HCT116 (cell line): ENCODE results near the gene RNF141. TPM values are rescaled to one million over a fixed set of nuclear protein-coding genes. Genes with fewer than 3 reads are reported as not detected.

ENCODE experiments used
- ATAC-seq: fragments of 200-7000 bp; cut with Tn5 transposase; 2 replicates; pipeline ENCODE4 v1.9.1; 2020; ENCODE audit warnings: mild to moderate bottlenecking, moderate library complexity
- BruUV-seq: library from RNA; stranded (reverse); fragments of 400-500 nt; replicated peaks from 2 replicates; lab custom pipeline; 2021; lab: Mats Ljungman, UMichigan
- CTCF ChIA-PET: fragments of 300-600 bp; sonication (Branson Sonifier 250); formaldehyde crosslinking; loops from one replicate; lab custom pipeline; 2021; ENCODE audit warnings: antibody characterized with exemption; lab: Charles Lee
- POLR2A ChIA-PET: fragments of 300-600, 350-600 bp; sonication (Branson Sonifier 250); formaldehyde crosslinking; loops from one replicate; lab custom pipeline; 2021; ENCODE audit warnings: antibody characterized with exemption; lab: Charles Lee
- RAD21 ChIA-PET, 2 experiments: fragments of 300-600 bp; sonication (Branson Sonifier 250); formaldehyde crosslinking; loops; one replicate each; lab custom pipeline; 2023; ENCODE audit warnings: low total read pairs in 2 of 2; ENCODE audit not compliant: uncharacterized antibody in 2 of 2, unreplicated experiment in 2 of 2, low non-redundant PET in 1 of 2; lab: Charles Lee
- DNase-seq: peaks from one replicate; pipeline ENCODE4 v3.0.0-alpha.2; 2010; ENCODE audit warnings: low read depth, low spot score
- H2AFZ ChIP-seq: fragments of 200-600 bp; shearing (Covaris generic), sonication (generic); 2 replicates; pipeline ENCODE4 v1.6.1; 2017; ENCODE audit warnings: low read depth, mixed run types, mixed read lengths, antibody characterized with exemption, low read length; ENCODE audit not compliant: poor library complexity, severe bottlenecking
- H3K27ac ChIP-seq: 2 replicates; pipeline ENCODE4 v1.5.1; 2012; ENCODE audit warnings: low read depth, low read length
- H3K27me3 ChIP-seq: fragments of 200-600 bp; sonication (generic); 2 replicates; pipeline ENCODE4 v1.6.1; 2016; ENCODE audit warnings: mixed run types, low read length, mixed read lengths; ENCODE audit not compliant: insufficient read depth
- H3K36me3 ChIP-seq, 2 experiments: fragments of 200-500 bp in 1 of 2; fragments of 200-600 bp in 1 of 2; sonication (Bioruptor generic) in 1 of 2; sonication (generic) in 1 of 2; 2 replicates each; pipeline versions ENCODE4 v1.5.1 to v1.6.1; 2014 to 2016; ENCODE audit warnings: low read length in 2 of 2, inconsistent platforms in 1 of 2, mixed read lengths in 1 of 2, mixed run types in 1 of 2; ENCODE audit not compliant: insufficient read depth in 2 of 2, control insufficient read depth in 1 of 2
- H3K4me1 ChIP-seq, 2 experiments: fragments of 200-600 bp in 1 of 2; sonication (generic) in 1 of 2; 2 replicates each; pipeline versions ENCODE4 v1.5.1 to v1.6.1; 2012 to 2017; ENCODE audit warnings: low read length in 2 of 2, inconsistent platforms in 1 of 2, mild to moderate bottlenecking in 1 of 2, mixed read lengths in 1 of 2, mixed run types in 1 of 2, moderate library complexity in 1 of 2; ENCODE audit not compliant: insufficient read depth in 2 of 2, control insufficient read depth in 1 of 2
- H3K4me2 ChIP-seq: fragments of 200-600 bp; sonication (generic); 2 replicates; pipeline ENCODE4 v1.6.1; 2017; ENCODE audit warnings: mixed run types, low read length, mixed read lengths
- H3K4me3 ChIP-seq, 2 experiments: fragments of 200-600 bp in 1 of 2; sonication (generic) in 1 of 2; replicated peaks in 1 of 2; 2 replicates each; pipeline ENCODE4 v1.5.1; 2011 to 2016; ENCODE audit warnings: low read length in 2 of 2, control low read depth in 1 of 2, low read depth in 1 of 2, mild to moderate bottlenecking in 1 of 2, mixed read lengths in 1 of 2, mixed run types in 1 of 2
- H3K79me2 ChIP-seq: fragments of 200-600 bp; sonication (generic); 2 replicates; pipeline ENCODE4 v1.6.1; 2017; ENCODE audit warnings: mild to moderate bottlenecking, mixed run types, low read length, moderate library complexity, mixed read lengths; ENCODE audit not compliant: insufficient read depth
- H3K9ac ChIP-seq: fragments of 200-600 bp; sonication (generic); 2 replicates; pipeline ENCODE4 v1.6.1; 2016; ENCODE audit warnings: low read length, mixed read lengths
- H3K9me2 ChIP-seq: fragments of 200-600 bp; sonication (generic), shearing (Covaris generic); 2 replicates; pipeline ENCODE4 v1.6.1; 2017; ENCODE audit warnings: mixed run types, mild to moderate bottlenecking, moderate library complexity; ENCODE audit not compliant: insufficient read depth
- H3K9me3 ChIP-seq, 2 experiments: fragments of 200-500 bp in 1 of 2; fragments of 200-600 bp in 1 of 2; sonication (Bioruptor generic) in 1 of 2; sonication (generic) in 1 of 2; 2 replicates each; pipeline ENCODE4 v1.6.1; 2014 to 2017; ENCODE audit warnings: low read length in 2 of 2, mixed read lengths in 2 of 2, inconsistent platforms in 1 of 2, low read depth in 1 of 2, mild to moderate bottlenecking in 1 of 2, mixed run types in 1 of 2, moderate library complexity in 1 of 2; ENCODE audit not compliant: control insufficient read depth in 1 of 2, insufficient read depth in 1 of 2
- H4K20me1 ChIP-seq: fragments of 200-600 bp; sonication (generic), shearing (Covaris generic); 2 replicates; pipeline ENCODE4 v1.6.1; 2017; ENCODE audit warnings: mixed run types, mild to moderate bottlenecking, moderate library complexity; ENCODE audit not compliant: insufficient read depth
- ATF3 ChIP-seq: IDR thresholded peaks from 2 replicates; pipeline ENCODE4 v1.6.1; 2012
- CBX3 ChIP-seq: IDR thresholded peaks from 2 replicates; pipeline ENCODE4 v1.6.1; 2012; ENCODE audit warnings: low read depth
- EGR1 ChIP-seq: IDR thresholded peaks from 2 replicates; pipeline ENCODE4 v1.6.1; 2012; ENCODE audit warnings: low read depth
- ELF1 ChIP-seq: IDR thresholded peaks from 2 replicates; pipeline ENCODE4 v1.6.1; 2012; ENCODE audit warnings: low read depth, borderline replicate concordance
- EZH2 ChIP-seq: fragments of 200-600 bp; sonication (generic); IDR thresholded peaks from 2 replicates; pipeline ENCODE4 v1.6.1; 2017; ENCODE audit warnings: antibody characterized with exemption, mixed run types
- MAX ChIP-seq: IDR thresholded peaks from 2 replicates; pipeline ENCODE4 v1.6.1; 2012
- POLR2A ChIP-seq: IDR thresholded peaks from 2 replicates; pipeline ENCODE4 v1.7.0; 2011; ENCODE audit warnings: borderline replicate concordance; ENCODE audit not compliant: insufficient read depth, insufficient read length; ENCODE audit errors: extremely low read depth
- POLR2AphosphoS5 ChIP-seq: IDR thresholded peaks from 2 replicates; pipeline ENCODE4 v1.6.1; 2011; ENCODE audit warnings: mild to moderate bottlenecking, low read depth, low read length, moderate library complexity
- RAD21 ChIP-seq: IDR thresholded peaks from 2 replicates; pipeline ENCODE4 v1.6.1; 2012; ENCODE audit warnings: low read depth, mild to moderate bottlenecking
- SIN3A ChIP-seq: IDR thresholded peaks from 2 replicates; pipeline ENCODE4 v1.6.1; 2012; ENCODE audit warnings: low read depth
- SP1 ChIP-seq: IDR thresholded peaks from 2 replicates; pipeline ENCODE4 v1.6.1; 2012; ENCODE audit warnings: low read depth
- SRF ChIP-seq: IDR thresholded peaks from 2 replicates; pipeline ENCODE4 v1.6.1; 2012; ENCODE audit warnings: low read depth
- TCF7L2 ChIP-seq: IDR thresholded peaks from 2 replicates; pipeline ENCODE4 v1.7.0; 2011; ENCODE audit warnings: borderline replicate concordance, inconsistent platforms; ENCODE audit not compliant: insufficient read depth, insufficient read length; ENCODE audit errors: extremely low read depth
- YY1 ChIP-seq: IDR thresholded peaks from 2 replicates; pipeline ENCODE4 v1.6.1; 2011; ENCODE audit warnings: low read length, low read depth, moderate library complexity, mild to moderate bottlenecking; ENCODE audit not compliant: insufficient replicate concordance; ENCODE audit errors: extremely low read depth
- ZBTB33 ChIP-seq: IDR thresholded peaks from 2 replicates; pipeline ENCODE4 v1.6.1; 2011; ENCODE audit warnings: mild to moderate bottlenecking, low read length, moderate library complexity; ENCODE audit not compliant: insufficient replicate concordance; ENCODE audit errors: extremely low read depth
- ZFX ChIP-seq: fragments of 450-650 bp; IDR thresholded peaks from 2 replicates; pipeline ENCODE4 v1.6.1; 2017
- ZNF274 ChIP-seq: fragments of 200-500 bp; sonication (Bioruptor generic); IDR thresholded peaks from 2 replicates; pipeline ENCODE4 v1.6.1; 2014; ENCODE audit warnings: mild to moderate bottlenecking, low read depth, low read length, inconsistent platforms
- intact Hi-C: fragments of 100-400 bp; cut with micrococcal nuclease; formaldehyde crosslinking; loops from 2 replicates; pipeline ENCODE4 v1.10.0; 2022
- total RNA-seq: library from RNA; stranded (reverse); gene quantifications from one replicate; pipeline ENCODE4 v1.2.1, GENCODE V29; 2021; ENCODE audit not compliant: unreplicated experiment
- TF ChIP-seq, protein P1 (sequence below): IDR thresholded peaks from 2 replicates; pipeline ENCODE4 v1.6.1; 2012; ENCODE audit warnings: low read depth

RNF141 gene
- total RNA-seq, 1 experiment from 2014 or later = 133 TPM

GRCh38 chr11:10565493-10565892 is 24.5 kb upstream of the RNF141 start (continued):
- TF ChIP-seq TCF7L2 (no peak), POLR2A (no peak), SP1 (no peak), EGR1 (no peak), POLR2AphosphoS5 (no peak), SRF (no peak), ATF3 (no peak)

GRCh38 chr11:10564696-10565318 is 23.8 kb upstream of the RNF141 start:
- Histone ChIP-seq H3K36me3 (no peaks in the 10 kb centered on the region), H3K27ac (no peak overlapping the region), H3K9me2 (no peaks in the 10 kb centered on the region), H3K27me3 (no peaks in the 10 kb centered on the region), H3K4me2 (no peak overlapping the region), H2AFZ (no peak overlapping the region), H4K20me1 (no peaks in the 10 kb centered on the region), H3K9ac (no peak overlapping the region; the same call in 1 of the 2 replicates), H3K4me1 (peaks cover 13 to 59% of the 10 kb centered on the region in 2 experiments), H3K79me2 (no peaks in the 10 kb centered on the region), H3K4me3 (no peak overlapping the region), H3K9me3 (no peaks in the 10 kb centered on the region)
- ChIA-PET POLR2A (no interaction called here), CTCF (interaction anchor here (0.9 kb wide), 1 partner anchor 159 kb away, joined by 3 read pairs; no protein-coding TSS in a partner anchor), RAD21 (no interaction called here)
- ATAC-seq (0 out of 2 replicates have a peak, but pooled peaks have one; percentile 30), DNase-seq (no peak)
- intact Hi-C loops = no loop called here
- BruUV-seq = no TSS peak
- TF ChIP-seq EZH2 = no peak
- TF ChIP-seq SIN3A = no peak
- TF ChIP-seq ELF1 = no peak
- TF ChIP-seq SP1 = peak; percentile 17; the same call in 1 of the 2 replicates
- no peak for TF ChIP-seq MAX
- no peak for TF ChIP-seq ZBTB33
- TF ChIP-seq ZFX = no peak
- TF ChIP-seq SRF = no peak
- TF ChIP-seq ZNF274 = no peak
- TF ChIP-seq CBX3 = no peak
- TF ChIP-seq, protein P1, sequence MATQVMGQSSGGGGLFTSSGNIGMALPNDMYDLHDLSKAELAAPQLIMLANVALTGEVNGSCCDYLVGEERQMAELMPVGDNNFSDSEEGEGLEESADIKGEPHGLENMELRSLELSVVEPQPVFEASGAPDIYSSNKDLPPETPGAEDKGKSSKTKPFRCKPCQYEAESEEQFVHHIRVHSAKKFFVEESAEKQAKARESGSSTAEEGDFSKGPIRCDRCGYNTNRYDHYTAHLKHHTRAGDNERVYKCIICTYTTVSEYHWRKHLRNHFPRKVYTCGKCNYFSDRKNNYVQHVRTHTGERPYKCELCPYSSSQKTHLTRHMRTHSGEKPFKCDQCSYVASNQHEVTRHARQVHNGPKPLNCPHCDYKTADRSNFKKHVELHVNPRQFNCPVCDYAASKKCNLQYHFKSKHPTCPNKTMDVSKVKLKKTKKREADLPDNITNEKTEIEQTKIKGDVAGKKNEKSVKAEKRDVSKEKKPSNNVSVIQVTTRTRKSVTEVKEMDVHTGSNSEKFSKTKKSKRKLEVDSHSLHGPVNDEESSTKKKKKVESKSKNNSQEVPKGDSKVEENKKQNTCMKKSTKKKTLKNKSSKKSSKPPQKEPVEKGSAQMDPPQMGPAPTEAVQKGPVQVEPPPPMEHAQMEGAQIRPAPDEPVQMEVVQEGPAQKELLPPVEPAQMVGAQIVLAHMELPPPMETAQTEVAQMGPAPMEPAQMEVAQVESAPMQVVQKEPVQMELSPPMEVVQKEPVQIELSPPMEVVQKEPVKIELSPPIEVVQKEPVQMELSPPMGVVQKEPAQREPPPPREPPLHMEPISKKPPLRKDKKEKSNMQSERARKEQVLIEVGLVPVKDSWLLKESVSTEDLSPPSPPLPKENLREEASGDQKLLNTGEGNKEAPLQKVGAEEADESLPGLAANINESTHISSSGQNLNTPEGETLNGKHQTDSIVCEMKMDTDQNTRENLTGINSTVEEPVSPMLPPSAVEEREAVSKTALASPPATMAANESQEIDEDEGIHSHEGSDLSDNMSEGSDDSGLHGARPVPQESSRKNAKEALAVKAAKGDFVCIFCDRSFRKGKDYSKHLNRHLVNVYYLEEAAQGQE = no peak
- no peak for TF ChIP-seq YY1
- TF ChIP-seq RAD21 = peak; percentile 65
